Measurements from ENCODE around the gene DIP2C. TPM values are rescaled to one million over a fixed set of nuclear protein-coding genes. Genes with fewer than 3 reads are reported as not detected.

Gene DIP2C
- polyA plus RNA-seq, 1 of the 3 experiments (the other 2 are of a cell fraction): 8.7 TPM

- no peak overlapping the region for H3K4me2 ChIP-seq
- no peaks in the 10 kb centered on the region for H4K20me1 ChIP-seq (ENCODE audit: insufficient read depth)
- no peak overlapping the region for H3K4me3 ChIP-seq (ENCODE audit: low read depth in 2 of 2, low read length in 1 of 2)
- no peaks in the 10 kb centered on the region for H3K9me2 ChIP-seq
- TF ChIP-seq FOSL2 (IDR thresholded peaks at IDR 0.05; ENCODE audit: borderline replicate concordance, low read depth) (no peak), RFX5 (IDR thresholded peaks at IDR 0.05; ENCODE audit: low read length) (no peak), RXRA (IDR thresholded peaks at IDR 0.05; ENCODE audit: borderline replicate concordance, low read depth) (no peak), RCOR1 (IDR thresholded peaks at IDR 0.05; ENCODE audit: low read length) (no peak), RAD21 (IDR thresholded peaks at IDR 0.05; ENCODE audit: low read length) (no peak), REST (IDR thresholded peaks at IDR 0.05; ENCODE audit: low read depth, low read length) (no peak), NRF1 (IDR thresholded peaks at IDR 0.05; ENCODE audit: low read depth, low read length) (no peak), FOXM1 (IDR thresholded peaks at IDR 0.05; ENCODE audit: low read depth) (no peak), SMC3 (IDR thresholded peaks at IDR 0.05; ENCODE audit: low read depth, low read length) (no peak), EP300 (IDR thresholded peaks at IDR 0.05; ENCODE audit: borderline replicate concordance in 1 of 2, low read depth in 1 of 2, low read length in 1 of 2) (no peak), YY1 (IDR thresholded peaks at IDR 0.05; ENCODE audit: low read depth) (no peak), SIN3A (IDR thresholded peaks at IDR 0.05; ENCODE audit: borderline replicate concordance, low read depth, low read length) (no peak)
- TF ChIP-seq, protein P1, sequence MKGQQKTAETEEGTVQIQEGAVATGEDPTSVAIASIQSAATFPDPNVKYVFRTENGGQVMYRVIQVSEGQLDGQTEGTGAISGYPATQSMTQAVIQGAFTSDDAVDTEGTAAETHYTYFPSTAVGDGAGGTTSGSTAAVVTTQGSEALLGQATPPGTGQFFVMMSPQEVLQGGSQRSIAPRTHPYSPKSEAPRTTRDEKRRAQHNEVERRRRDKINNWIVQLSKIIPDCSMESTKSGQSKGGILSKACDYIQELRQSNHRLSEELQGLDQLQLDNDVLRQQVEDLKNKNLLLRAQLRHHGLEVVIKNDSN (IDR thresholded peaks at IDR 0.05; ENCODE audit: borderline replicate concordance, low read depth): no peak
- TF ChIP-seq, protein P2, sequence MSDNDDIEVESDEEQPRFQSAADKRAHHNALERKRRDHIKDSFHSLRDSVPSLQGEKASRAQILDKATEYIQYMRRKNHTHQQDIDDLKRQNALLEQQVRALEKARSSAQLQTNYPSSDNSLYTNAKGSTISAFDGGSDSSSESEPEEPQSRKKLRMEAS (IDR thresholded peaks at IDR 0.05; ENCODE audit: low read depth): no peak
- no peaks in the 10 kb centered on the region for H3K9me3 ChIP-seq
- ChIA-PET CTCF (no interaction called here), POLR2A (no interaction called here)
- 87% methylated on average over 18 of the region's 18 CpGs for WGBS (ENCODE audit: low lambda C conversion rate)
- no peaks in the 10 kb centered on the region for H3K4me1 ChIP-seq (ENCODE audit: control insufficient read depth in 1 of 2, insufficient read depth in 2 of 2, low read depth in 1 of 2, low read length in 1 of 2)
- DNase-seq: no peak
- H3K36me3 ChIP-seq (replicated peaks in 1 of 2; ENCODE audit: control insufficient read depth in 1 of 2, insufficient read depth in 2 of 2, low read length in 1 of 2): peaks cover 19 to 66% of the 10 kb centered on the region in 2 experiments
- H3K27ac ChIP-seq (ENCODE audit: low read depth in 2 of 2, low read length in 1 of 2): no peak overlapping the region; a peak in 1 of 4 replicates
- H2AFZ ChIP-seq (ENCODE audit: low read depth): no peak overlapping the region
- no peaks in the 10 kb centered on the region for H3K79me2 ChIP-seq (ENCODE audit: insufficient read depth)
- no peaks in the 10 kb centered on the region for H3F3A ChIP-seq (replicated peaks; ENCODE audit: insufficient read depth)
- H3K9ac ChIP-seq: no peak overlapping the region
- H3K27me3 ChIP-seq (ENCODE audit: insufficient read depth): no peaks in the 10 kb centered on the region
Observed at GRCh38 chr10:359093-359492, 330.4 kb downstream of the DIP2C start.
